Mucosa of descending colon (tissue), 3 donors: ENCODE results near the gene SCARB1. TPM values are rescaled to one million over a fixed set of nuclear protein-coding genes. Genes with fewer than 3 reads are reported as not detected.
A peak's percentile ranks its signal among the peaks of the same experiment; 100 is the strongest.
"Not testable (repeated sequence)": the region's sequence is repeated elsewhere in the genome, so short reads cannot be mapped to it uniquely, and the experiment has no call there.

ENCODE experiments used
- ATAC-seq: fragments of 200-7000 bp; cut with Tn5 transposase; one replicate; pipeline ENCODE4 v1.9.1; 2020; ENCODE audit warnings: mild to moderate bottlenecking, moderate library complexity
- DNase-seq, 3 donors: peaks; one replicate each; pipeline ENCODE4 v3.0.0-alpha.2; 2020
- H3K36me3 ChIP-seq: fragments of 200-600 bp; one replicate; pipeline ENCODE4 v1.8.0; 2021; ENCODE audit warnings: low read depth, mild to moderate bottlenecking
- H3K4me1 ChIP-seq: fragments of 200-600 bp; one replicate; pipeline ENCODE4 v1.8.0; 2021; ENCODE audit warnings: low read depth, mild to moderate bottlenecking
- H3K4me3 ChIP-seq: fragments of 200-600 bp; one replicate; pipeline ENCODE4 v1.8.0; 2021; ENCODE audit warnings: mild to moderate bottlenecking
- H3K9me3 ChIP-seq: fragments of 200-600 bp; one replicate; pipeline ENCODE4 v1.8.0; 2021; ENCODE audit warnings: mild to moderate bottlenecking
- intact Hi-C, 2 donors: fragments of 100-400 bp; cut with DNase I in 1 of 2; cut with micrococcal nuclease in 1 of 2; formaldehyde crosslinking; loops; one replicate each; pipeline versions ENCODE4 v1.11.0 to v1.11.1; 2022; cut with DNase I, micrococcal nuclease
- long read RNA-seq, 2 donors: library from polyadenylated mRNA; unstranded; transcript quantifications; one replicate each; pipeline ENCODE4 v2.0.0, GENCODE V29; 2019 to 2021
- total RNA-seq, 3 donors: library from RNA; stranded (reverse); fragmentation: NEBNext Ultra II Directional in 2 of 3; extraction: Animal tissue kit (Norgen Biotek cat#: 25700) in 2 of 3; gene quantifications; one replicate each; pipeline versions ENCODE4 v1.2.1 to v1.2.4, GENCODE V29; 2021 to 2023
- TF ChIP-seq, protein P1 (sequence below): fragments of 200-600 bp; IDR thresholded peaks from one replicate; pipeline ENCODE4 v1.8.0; 2022; ENCODE audit warnings: antibody characterized with exemption, mild to moderate bottlenecking
- donor health status: DM: no; HTN: no; CAD: no; lungs with moderate emphysema.
- donor health status: DM: no; HTN: no; CAD: no.
- donor health status: DM: no; HTN: yes; CAD: no.

The SCARB1 gene, protein sequence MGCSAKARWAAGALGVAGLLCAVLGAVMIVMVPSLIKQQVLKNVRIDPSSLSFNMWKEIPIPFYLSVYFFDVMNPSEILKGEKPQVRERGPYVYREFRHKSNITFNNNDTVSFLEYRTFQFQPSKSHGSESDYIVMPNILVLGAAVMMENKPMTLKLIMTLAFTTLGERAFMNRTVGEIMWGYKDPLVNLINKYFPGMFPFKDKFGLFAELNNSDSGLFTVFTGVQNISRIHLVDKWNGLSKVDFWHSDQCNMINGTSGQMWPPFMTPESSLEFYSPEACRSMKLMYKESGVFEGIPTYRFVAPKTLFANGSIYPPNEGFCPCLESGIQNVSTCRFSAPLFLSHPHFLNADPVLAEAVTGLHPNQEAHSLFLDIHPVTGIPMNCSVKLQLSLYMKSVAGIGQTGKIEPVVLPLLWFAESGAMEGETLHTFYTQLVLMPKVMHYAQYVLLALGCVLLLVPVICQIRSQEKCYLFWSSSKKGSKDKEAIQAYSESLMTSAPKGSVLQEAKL
- total RNA-seq, result 10 to 100 TPM; 23.0 to 55.1 (median 31.2) TPM
- long read RNA-seq, donor 1, transcript SCARB1-201 (13 exons, 2,611 nt), result major isoform, 16 of 28 reads
- long read RNA-seq, donor 1, partial matches to known transcripts, result 4 of 28 reads
- long read RNA-seq, donor 1, other reads (novel, unspliced or antisense), result 5 of 28 reads
- long read RNA-seq, donor 2, transcript SCARB1-201 (13 exons, 2,611 nt), result major isoform, 9 of 12 reads
- long read RNA-seq, donor 2, partial matches to known transcripts, result 0 of 12 reads
- long read RNA-seq, donor 2, other reads (novel, unspliced or antisense), result 3 of 12 reads

DNA sequence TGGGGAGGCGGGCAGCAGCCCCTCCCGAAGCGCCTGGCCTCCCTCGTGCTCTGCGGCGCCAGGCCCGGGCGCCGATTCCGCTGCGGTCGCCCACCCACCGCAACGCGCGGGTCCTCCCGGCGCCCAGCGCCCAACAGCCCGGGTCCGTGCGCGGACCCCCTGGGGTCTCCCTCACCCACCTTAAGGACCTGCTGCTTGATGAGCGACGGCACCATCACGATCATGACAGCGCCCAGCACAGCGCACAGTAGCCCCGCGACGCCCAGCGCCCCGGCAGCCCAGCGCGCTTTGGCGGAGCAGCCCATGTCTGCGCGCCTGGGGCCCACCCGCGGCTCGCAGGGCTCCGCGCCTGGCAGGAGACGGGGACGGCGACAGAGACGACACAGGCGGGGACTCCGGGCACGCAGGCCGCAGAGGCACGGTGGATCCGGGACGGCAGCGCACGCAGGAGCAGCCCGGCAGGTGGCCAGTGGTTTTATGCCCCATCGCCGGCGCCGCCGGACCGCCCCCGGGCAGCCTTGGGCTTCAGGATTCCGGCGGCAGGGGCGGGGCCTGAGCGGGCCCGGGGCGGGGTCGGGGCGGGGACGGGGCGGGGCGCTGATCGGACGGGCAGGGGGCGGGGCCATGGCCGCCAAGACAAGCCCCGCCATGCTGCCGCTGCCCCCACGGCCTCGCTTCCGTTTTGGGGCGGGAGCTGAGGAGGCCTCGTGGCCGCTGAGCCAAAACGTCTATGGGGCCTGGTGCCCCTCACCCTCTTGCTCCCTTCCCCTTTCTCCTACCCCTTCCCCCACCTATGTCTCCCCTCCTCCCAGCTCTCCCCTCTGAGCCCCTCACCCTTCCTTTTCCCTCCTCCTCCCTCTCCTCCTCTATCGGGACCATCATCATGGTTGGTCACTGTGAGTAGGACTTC is at the start of gene SCARB1:
TSS of gene SCARB1 (minus strand) at position 449 of the 910 bp plus-strand sequence. CDS start at position 305, 144 bp downstream.
- DNase-seq (peak; percentile 89 to 93 (median 90)), ATAC-seq (peak; percentile 95)
- Histone ChIP-seq H3K9me3 (no peaks in the 10 kb centered on the region), H3K4me3 (peak within 1 kb of the TSS; percentile 43), H3K36me3 (no peaks in the 10 kb centered on the region), H3K4me1 (peaks cover 15% of the 10 kb centered on the region)
- TF ChIP-seq, protein P1, sequence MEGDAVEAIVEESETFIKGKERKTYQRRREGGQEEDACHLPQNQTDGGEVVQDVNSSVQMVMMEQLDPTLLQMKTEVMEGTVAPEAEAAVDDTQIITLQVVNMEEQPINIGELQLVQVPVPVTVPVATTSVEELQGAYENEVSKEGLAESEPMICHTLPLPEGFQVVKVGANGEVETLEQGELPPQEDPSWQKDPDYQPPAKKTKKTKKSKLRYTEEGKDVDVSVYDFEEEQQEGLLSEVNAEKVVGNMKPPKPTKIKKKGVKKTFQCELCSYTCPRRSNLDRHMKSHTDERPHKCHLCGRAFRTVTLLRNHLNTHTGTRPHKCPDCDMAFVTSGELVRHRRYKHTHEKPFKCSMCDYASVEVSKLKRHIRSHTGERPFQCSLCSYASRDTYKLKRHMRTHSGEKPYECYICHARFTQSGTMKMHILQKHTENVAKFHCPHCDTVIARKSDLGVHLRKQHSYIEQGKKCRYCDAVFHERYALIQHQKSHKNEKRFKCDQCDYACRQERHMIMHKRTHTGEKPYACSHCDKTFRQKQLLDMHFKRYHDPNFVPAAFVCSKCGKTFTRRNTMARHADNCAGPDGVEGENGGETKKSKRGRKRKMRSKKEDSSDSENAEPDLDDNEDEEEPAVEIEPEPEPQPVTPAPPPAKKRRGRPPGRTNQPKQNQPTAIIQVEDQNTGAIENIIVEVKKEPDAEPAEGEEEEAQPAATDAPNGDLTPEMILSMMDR, result peak; percentile 12
- intact Hi-C loops, result no loop called here

DNA sequence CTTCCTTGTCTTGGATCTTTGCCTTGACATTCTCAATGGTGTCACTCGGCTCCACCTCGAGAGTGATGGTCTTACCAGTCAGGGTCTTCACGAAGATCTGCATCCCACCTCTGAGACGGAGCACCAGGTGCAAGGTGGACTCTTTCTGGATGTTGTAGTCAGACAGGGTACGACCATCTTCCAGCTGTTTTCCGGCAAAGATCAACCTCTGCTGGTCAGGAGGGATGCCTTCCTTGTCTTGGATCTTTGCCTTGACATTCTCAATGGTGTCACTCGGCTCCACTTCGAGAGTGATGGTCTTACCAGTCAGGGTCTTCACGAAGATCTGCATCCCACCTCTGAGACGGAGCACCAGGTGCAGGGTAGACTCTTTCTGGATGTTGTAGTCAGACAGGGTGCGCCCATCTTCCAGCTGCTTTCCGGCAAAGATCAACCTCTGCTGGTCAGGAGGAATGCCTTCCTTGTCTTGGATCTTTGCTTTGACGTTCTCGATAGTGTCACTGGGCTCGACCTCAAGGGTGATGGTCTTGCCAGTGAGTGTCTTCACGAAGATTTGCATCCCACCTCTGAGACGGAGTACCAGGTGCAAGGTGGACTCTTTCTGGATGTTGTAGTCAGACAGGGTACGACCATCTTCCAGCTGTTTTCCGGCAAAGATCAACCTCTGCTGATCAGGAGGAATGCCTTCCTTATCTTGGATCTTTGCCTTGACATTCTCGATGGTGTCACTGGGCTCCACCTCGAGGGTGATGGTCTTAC is 49.0 kb upstream of the SCARB1 start:
- H3K36me3 ChIP-seq, DNase-seq, intact Hi-C loops, H3K9me3 ChIP-seq, ATAC-seq, H3K4me3 ChIP-seq: not testable (repeated sequence)
- H3K4me1 ChIP-seq, result peaks cover 47% of the 10 kb centered on the region

DNA sequence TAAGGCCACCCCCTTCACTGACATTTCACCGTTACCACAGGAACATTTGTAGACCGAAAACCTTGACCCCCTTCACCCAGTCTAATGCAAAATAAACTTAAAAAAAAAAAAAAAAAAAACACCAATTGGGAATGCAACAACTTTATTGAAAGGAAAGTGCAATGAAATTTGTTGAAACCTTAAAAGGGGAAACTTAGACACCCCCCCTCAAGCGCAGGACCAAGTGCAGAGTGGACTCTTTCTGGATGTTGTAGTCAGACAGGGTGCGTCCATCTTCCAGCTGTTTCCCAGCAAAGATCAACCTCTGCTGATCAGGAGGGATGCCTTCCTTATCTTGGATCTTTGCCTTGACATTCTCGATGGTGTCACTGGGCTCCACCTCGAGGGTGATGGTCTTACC is 47.9 kb upstream of the SCARB1 start:
- H3K4me3 ChIP-seq, ATAC-seq, intact Hi-C loops, H3K36me3 ChIP-seq, DNase-seq, H3K9me3 ChIP-seq: not testable (repeated sequence)
- H3K4me1 ChIP-seq, result peaks cover 44% of the 10 kb centered on the region

DNA sequence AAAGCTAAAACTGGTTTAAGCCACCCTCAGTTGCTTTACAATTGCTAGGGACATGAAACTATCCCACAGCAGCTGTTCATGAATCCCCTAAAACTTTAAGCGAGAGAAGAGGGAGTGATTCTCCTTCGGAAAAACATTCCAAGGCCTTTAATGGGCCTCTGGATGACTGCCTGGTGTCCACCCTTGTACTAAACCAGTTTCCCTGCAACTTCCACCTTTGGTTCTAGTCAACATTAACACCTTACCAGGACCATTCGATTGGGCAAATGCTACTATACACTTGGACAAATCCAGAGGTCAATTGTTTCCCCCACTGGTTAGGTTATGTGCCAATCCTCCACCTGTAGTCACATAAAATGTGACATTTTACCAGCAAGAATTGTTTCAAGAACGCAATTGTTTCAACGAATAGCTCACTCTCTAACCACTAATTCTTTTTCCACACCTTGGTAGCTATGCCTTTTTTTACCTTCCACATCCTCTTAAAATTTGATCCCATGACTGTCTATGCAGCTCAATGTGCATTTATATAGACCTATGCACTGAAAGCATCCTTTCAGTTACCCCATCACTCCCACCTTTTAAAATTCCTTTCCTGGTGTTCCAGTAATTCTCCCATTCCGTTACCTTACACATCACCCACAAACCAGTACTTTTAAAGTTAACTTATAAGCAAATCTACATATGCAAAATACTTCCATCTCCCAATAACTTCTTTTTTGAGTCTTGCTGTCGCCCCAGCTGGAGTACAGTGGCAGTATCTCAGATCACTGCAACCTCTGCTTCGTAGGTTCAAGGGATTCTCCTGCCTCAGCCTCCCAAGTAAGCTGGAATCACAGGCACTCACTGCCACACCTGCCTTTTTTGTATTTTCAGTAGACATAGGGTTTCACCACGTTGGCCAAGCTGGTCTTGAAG is 47.2 kb upstream of the SCARB1 start:
- Histone ChIP-seq H3K36me3 (no peaks in the 10 kb centered on the region), H3K4me3 (no peak overlapping the region), H3K4me1 (peaks cover 40% of the 10 kb centered on the region), H3K9me3 (no peaks in the 10 kb centered on the region)
- no peak for ATAC-seq
- TF ChIP-seq, protein P1, result no peak
- intact Hi-C loops, result no loop called here
- no peak for DNase-seq

DNA sequence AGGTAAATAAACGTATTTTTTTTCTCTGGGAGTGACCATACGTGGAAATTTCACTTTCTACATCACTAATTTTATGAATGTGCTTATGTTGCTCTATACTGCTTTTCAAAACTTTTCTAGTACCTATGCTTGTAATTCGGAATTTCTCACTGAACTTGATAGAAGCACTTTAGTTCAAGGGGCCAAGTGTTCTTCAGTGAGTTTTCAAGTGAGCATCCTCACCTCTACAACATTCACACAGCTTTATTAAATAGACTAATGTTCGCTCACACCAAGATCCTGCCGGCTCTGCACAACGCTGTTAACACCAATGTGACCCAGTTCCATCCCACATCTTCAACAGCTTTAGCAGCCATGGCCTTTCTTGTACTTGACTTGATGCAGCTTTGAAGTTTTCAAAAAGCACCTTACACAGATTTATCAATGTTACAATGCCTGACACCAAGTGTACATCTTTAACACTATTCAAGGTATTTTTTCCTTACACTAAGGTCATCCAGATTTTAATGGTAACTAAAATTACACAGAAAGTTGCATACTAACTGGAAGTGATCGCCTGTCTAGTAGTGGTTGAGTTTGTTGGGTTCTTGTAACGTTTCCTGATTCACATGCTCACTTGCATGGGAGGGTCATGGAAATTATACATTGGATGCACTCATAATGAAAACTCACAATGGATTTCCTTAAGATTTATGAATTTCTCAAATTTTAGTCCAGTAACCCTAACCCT is 46.3 kb upstream of the SCARB1 start:
- intact Hi-C loops, result no loop called here
- Histone ChIP-seq H3K4me1 (peaks cover 41% of the 10 kb centered on the region), H3K9me3 (no peaks in the 10 kb centered on the region), H3K36me3 (no peaks in the 10 kb centered on the region), H3K4me3 (no peak overlapping the region)
- TF ChIP-seq, protein P1, result no peak
- no peak for ATAC-seq
- DNase-seq, result no peak
